Stomach (tissue), 9 donors: Measurements from ENCODE around the gene LMF2. TPM values are rescaled to one million over a fixed set of nuclear protein-coding genes. Genes with fewer than 3 reads are reported as not detected.

Experiments
- DNase-seq, 2 donors: peaks; one replicate each; pipeline versions ENCODE4 v3.0.0 to v3.0.0-alpha.2; 2013 to 2019
- H3K27ac ChIP-seq, 5 donors: fragments of 200-600 bp in 4 of 5; sonication (generic) in 4 of 5; one replicate each; pipeline ENCODE4 v1.5.1; 2013 to 2019; ENCODE audit warnings: mild to moderate bottlenecking in 1 of 5, moderate library complexity in 1 of 5
- H3K27me3 ChIP-seq, 3 donors: fragments of 200-600 bp; sonication (generic); one replicate each; pipeline ENCODE4 v1.5.1; 2017 to 2019; ENCODE audit warnings: mixed run types in 1 of 3
- H3K36me3 ChIP-seq, 4 donors: fragments of 200-600 bp; sonication (generic); 1 replicate in 3 of 4; 2 replicates in 1 of 4; pipeline ENCODE4 v1.5.1; 2016 to 2019
- H3K4me1 ChIP-seq, 4 donors: fragments of 200-600 bp; sonication (generic); one replicate each; pipeline ENCODE4 v1.5.1; 2016 to 2019
- H3K4me3 ChIP-seq, 4 donors: fragments of 200-600 bp; sonication (generic) in 3 of 4; one replicate each; pipeline ENCODE4 v1.5.1; 2016 to 2019; ENCODE audit warnings: mild to moderate bottlenecking in 1 of 4
- H3K9me3 ChIP-seq, 4 donors: fragments of 200-600 bp; sonication (generic); one replicate each; pipeline ENCODE4 v1.5.1; 2016 to 2019
- CTCF ChIP-seq, 7 experiments: fragments of 450-650 bp in 4 of 7; fragments of 200-600 bp in 3 of 7; sonication (generic) in 3 of 7; IDR thresholded peaks; one replicate each; pipeline ENCODE4 v1.5.1; 2016 to 2019; ENCODE audit warnings: antibody characterized with exemption in 7 of 7, control low read depth in 2 of 7, mild to moderate bottlenecking in 1 of 7
- EP300 ChIP-seq: sonication (generic); formaldehyde crosslinking; IDR thresholded peaks from one replicate; pipeline ENCODE4 v1.6.1; 2017; ENCODE audit warnings: antibody characterized with exemption
- POLR2A ChIP-seq, 4 donors: fragments of 450-650 bp; IDR thresholded peaks; one replicate each; pipeline ENCODE4 v1.6.1; 2016; ENCODE audit warnings: antibody characterized with exemption in 4 of 4, control low read depth in 2 of 4, mild to moderate bottlenecking in 1 of 4, moderate library complexity in 1 of 4
- POLR2AphosphoS5 ChIP-seq, 3 donors: sonication (generic); formaldehyde crosslinking; IDR thresholded peaks; one replicate each; pipeline ENCODE4 v1.6.1; 2016; ENCODE audit warnings: antibody characterized with exemption in 3 of 3
- WGBS, 5 donors: extraction: QIAGEN DNeasy Blood & Tissue Kit in 3 of 5; methylation state at CpG; one replicate each; pipeline versions ENCODE4 v1.1.5 to v1.1.7; 2013 to 2018; 5-methylcytosine and 5-hydroxymethylcytosine counted together
- intact Hi-C: fragments of 100-400 bp; cut with DNase I; formaldehyde crosslinking; loops from one replicate; pipeline ENCODE4 v1.15.1; 2023; ENCODE audit warnings: low total_unique reads
- polyA plus RNA-seq, 3 donors: library from polyadenylated mRNA; stranded (reverse); fragments of 200-250 nt; gene quantifications; one replicate each; pipeline ENCODE4 v1.2.3, GENCODE V29; 2013
- total RNA-seq, 5 donors: library from RNA; depleted of rRNA; stranded (reverse); fragments of >200 nt; gene quantifications; one replicate each; pipeline versions ENCODE4 v1.1.0 to v1.2.3, GENCODE V29; 2014 to 2016
- donor health status: healthy with polysubstance abuse.
- donor health status: Bipolar disorder and iron deficiency.
- donor health status: healthy.

The LMF2 gene
- total and polyA plus RNA-seq, 8 donors: 11.9 to 212 (median 52.9) TPM

GRCh38 chr22:50467773-50468440 is 39.6 kb downstream of the LMF2 start:
- intact Hi-C loops: no loop called here
- no peak overlapping the region for H3K27ac ChIP-seq
- H3K4me1 ChIP-seq: peaks cover 41 to 51% (median 41%) of the 10 kb centered on the region in 4 donors
- WGBS, 5 donors: 84 to 92% (median 85%) methylated on average over 5 to 22 of the region's 22 CpGs
- DNase-seq: no peak
- peaks cover 51 to 55% (median 55%) of the 10 kb centered on the region in 4 donors for H3K36me3 ChIP-seq
- no peaks in the 10 kb centered on the region for H3K9me3 ChIP-seq
- no peak overlapping the region for H3K4me3 ChIP-seq
- TF ChIP-seq CTCF (IDR thresholded peaks at IDR 0.05): no peak
- no peak for TF ChIP-seq EP300
- no peak for TF ChIP-seq POLR2A (IDR thresholded peaks at IDR 0.05)
- TF ChIP-seq POLR2AphosphoS5 (IDR thresholded peaks at IDR 0.05): no peak
- H3K27me3 ChIP-seq: no peaks in the 10 kb centered on the region

DNA sequence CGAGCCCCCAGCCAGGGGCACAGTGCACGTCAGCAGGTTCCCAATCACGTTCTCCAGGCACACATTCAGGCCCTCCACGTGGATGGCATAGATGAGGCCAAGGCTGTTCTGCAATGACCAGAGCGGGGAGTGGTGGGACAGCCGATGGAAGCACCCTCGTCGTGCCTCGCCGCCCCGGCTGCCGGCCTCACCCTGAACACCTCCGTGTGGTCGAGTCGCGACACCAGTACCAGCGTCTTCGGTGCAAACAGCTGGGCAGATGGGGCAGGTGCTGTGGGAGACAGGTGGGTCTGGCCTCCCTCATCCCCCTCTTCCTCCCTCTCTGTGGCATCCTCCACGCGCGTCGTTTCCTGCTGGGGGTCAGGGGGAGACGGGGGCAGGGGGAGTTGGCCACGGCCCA is 40.2 kb downstream of the LMF2 start:
- WGBS, 5 donors: 91 to 94% (median 93%) methylated on average over 17 to 24 of the region's 24 CpGs
- Histone ChIP-seq H3K9me3 (no peaks in the 10 kb centered on the region), H3K36me3 (peaks cover 56 to 61% (median 60%) of the 10 kb centered on the region in 4 donors), H3K27ac (no peak overlapping the region), H3K4me1 (peaks cover 35 to 45% (median 36%) of the 10 kb centered on the region in 4 donors), H3K4me3 (no peak overlapping the region), H3K27me3 (no peaks in the 10 kb centered on the region)
- no peak for DNase-seq
- TF ChIP-seq EP300: no peak
- intact Hi-C loops: no loop called here

GRCh38 chr22:50465066-50465930 is 42.2 kb downstream of the LMF2 start:
- 86 to 93% (median 91%) methylated on average over 21 to 30 of the region's 30 CpGs for WGBS, 5 donors
- TF ChIP-seq POLR2AphosphoS5 (IDR thresholded peaks at IDR 0.05): no peak
- TF ChIP-seq EP300: no peak
- TF ChIP-seq POLR2A (IDR thresholded peaks at IDR 0.05): no peak
- no peak for TF ChIP-seq CTCF (IDR thresholded peaks at IDR 0.05)
- H3K27me3 ChIP-seq: no peaks in the 10 kb centered on the region
- DNase-seq: no peak
- H3K4me3 ChIP-seq: no peak overlapping the region
- intact Hi-C loops: no loop called here
- no peak overlapping the region for H3K27ac ChIP-seq
- H3K4me1 ChIP-seq: peaks cover 15 to 37% (median 20%) of the 10 kb centered on the region in 4 donors
- H3K36me3 ChIP-seq: peaks cover 77 to 82% (median 81%) of the 10 kb centered on the region in 4 donors
- no peaks in the 10 kb centered on the region for H3K9me3 ChIP-seq

DNA sequence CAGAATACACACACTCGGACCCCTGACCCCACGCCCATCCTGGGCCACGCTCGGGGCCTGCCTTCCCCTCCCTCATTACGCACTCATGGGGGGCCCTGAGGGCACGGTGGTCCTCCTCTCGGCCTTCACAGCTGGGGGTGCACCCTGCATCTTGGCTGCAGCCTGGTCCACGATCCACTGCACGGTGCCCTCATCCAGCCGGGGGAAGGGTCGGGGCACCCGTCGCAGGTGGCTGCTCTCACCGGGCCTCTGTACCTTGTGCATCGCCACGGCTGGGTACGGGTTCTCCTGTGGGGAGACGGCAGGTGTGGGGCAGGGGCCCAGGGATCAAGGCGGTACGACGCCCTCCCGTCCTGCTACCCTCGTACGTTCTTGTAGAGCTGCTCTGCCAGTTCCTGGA is 43.1 kb downstream of the LMF2 start:
- intact Hi-C loops: no loop called here
- H3K4me3 ChIP-seq: no peak overlapping the region
- no peaks in the 10 kb centered on the region for H3K27me3 ChIP-seq
- H3K27ac ChIP-seq: no peak overlapping the region
- peaks cover 85 to 90% (median 89%) of the 10 kb centered on the region in 4 donors for H3K36me3 ChIP-seq
- no peak for TF ChIP-seq POLR2A (IDR thresholded peaks at IDR 0.05)
- TF ChIP-seq EP300: no peak
- no peak for TF ChIP-seq CTCF (IDR thresholded peaks at IDR 0.05)
- no peak for TF ChIP-seq POLR2AphosphoS5 (IDR thresholded peaks at IDR 0.05)
- H3K9me3 ChIP-seq: no peaks in the 10 kb centered on the region
- no peak for DNase-seq
- WGBS, 5 donors: 86 to 95% (median 89%) methylated on average over 16 to 24 of the region's 24 CpGs
- peaks cover 6 to 29% (median 11%) of the 10 kb centered on the region in 4 donors for H3K4me1 ChIP-seq
